ENCODE measurements around the gene PRDM16.

The PRDM16 gene

DNA sequence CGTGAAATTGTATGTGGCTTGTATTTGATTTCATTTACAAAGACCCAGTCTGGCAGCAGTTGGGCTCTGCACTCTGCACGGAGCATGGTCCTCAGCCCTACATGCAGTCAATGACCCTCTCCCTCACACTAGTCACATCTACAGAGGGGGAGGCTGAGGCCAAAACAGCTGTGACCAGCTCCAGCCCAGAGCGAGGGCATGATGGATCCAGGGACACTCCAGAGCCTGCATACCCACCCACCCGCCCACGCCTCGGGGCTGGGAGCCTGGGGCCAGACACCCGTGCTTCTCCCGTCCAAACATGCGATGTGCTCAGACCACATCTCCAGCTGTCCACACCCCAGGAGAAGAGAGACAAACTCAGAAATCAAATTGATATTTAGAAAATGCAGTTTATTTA is 14.0 kb upstream of the PRDM16 start:
- DNase-seq, result no peak

DNA sequence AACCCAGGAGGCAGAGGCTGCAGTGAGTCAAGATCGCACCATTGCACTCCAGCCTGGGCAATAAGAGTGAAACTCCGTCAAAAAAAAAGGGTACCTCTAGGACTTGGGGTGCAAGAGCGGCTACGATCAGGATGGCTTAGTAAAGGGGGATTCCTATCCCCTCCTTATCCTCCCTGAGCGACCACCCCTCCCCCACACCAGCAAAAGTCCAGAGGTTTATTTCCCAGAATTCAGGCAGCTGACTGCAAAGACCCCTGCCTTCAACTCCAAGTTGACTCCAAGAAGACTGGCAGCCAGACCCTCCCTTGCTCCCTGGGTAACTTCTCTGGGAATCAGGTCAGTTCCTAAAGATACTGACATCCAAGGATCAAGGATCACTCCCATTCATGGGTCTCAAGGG is 12.4 kb upstream of the PRDM16 start:
- no peak for DNase-seq

DNA sequence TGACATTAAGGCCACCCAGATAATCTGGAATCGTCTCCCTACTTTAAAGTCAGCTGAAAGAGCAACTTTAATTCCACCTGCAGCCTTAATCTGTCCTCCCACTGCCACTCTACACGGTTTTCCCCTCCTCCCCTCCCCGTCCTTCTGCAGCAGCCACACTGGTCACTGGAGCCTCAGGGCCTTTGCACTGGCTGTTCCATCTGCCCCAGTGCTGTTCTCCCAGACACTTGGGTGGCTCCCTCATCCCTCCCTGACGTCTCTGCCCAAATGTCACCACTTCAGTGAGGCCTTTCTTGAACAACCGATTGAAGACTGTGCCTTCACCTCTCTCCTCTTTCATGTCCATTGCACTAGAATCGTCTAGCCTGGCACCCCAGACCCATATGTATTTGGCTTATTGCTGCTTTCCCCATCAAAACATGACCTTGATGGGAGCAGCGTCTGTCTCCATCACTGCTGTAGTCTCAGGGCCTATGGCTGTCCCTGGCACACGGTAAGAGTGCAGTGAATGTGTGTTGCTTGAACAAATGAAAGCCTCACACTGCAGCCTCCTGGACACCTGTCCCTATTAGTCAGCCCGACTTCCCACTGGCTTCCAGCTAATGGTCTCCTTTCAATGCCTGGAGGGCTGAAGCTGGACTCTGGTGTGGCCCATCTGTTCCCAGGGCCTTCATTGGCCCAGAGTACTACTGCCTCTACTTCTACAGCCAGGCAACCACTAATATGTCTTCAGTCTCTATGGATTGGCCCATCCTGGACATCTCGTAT is 10.6 kb upstream of the PRDM16 start:
- no peak for DNase-seq

- DNase-seq, result no peak
Observed at GRCh38 chr1:3060127-3060526, 8.9 kb upstream of the PRDM16 start.

DNA sequence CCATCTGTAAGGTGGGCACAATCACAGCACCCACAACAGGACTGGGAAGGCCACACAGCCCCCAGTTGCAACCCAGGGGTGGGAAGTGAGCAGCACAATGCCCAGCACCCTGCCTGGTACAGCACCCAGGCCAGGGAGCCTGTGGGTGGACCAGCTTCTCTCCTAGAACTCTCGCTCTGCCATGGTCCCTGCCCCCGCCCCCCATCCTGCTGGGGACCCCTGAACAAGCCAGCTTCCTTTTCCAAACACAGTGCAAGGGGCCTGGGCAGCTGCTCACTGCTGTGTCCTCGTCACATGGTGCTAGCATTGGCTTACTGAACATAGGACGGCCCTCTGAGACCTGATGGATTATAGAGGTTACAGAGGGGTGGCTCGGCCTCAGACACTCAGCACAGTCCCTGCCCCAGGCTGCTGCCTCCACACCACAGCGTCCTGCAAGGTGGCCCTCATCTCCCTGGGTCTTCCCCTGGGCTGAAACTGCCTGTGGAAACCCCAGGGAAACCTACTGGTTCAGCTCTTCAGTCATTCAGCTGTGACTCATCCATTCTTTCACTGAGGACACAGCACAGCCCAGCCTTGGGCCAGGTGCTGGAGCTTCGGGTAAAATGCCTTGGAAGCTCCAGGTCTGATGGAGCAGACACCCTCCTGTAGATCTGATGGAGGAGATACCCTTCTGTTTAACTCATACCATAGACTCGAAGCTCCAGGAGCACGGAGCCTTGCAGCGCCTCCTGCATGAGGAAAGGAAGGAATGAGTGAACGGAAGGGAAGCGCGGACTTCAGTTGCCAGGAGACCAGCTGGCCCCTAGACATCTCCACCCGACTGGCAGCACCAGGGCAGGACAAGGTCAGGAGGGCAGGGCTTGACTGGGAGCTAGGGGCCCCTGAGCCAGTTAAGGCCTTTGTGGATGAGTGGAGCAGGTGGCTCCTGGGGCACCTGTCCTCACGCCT is 8.1 kb upstream of the PRDM16 start:
- DNase-seq, result no peak

- DNase-seq, result no peak
Observed at GRCh38 chr1:3061566-3061965, 7.4 kb upstream of the PRDM16 start.

GRCh38 chr1:3061981-3062615 is 6.9 kb upstream of the PRDM16 start:
- no peak for DNase-seq

- DNase-seq, result no peak
Observed at GRCh38 chr1:3062616-3063378, 6.2 kb upstream of the PRDM16 start.

GRCh38 chr1:3063379-3064295 is 5.4 kb upstream of the PRDM16 start:
- no peak for DNase-seq

GRCh38 chr1:3064296-3064850 is 4.6 kb upstream of the PRDM16 start:
- no peak for DNase-seq

DNA sequence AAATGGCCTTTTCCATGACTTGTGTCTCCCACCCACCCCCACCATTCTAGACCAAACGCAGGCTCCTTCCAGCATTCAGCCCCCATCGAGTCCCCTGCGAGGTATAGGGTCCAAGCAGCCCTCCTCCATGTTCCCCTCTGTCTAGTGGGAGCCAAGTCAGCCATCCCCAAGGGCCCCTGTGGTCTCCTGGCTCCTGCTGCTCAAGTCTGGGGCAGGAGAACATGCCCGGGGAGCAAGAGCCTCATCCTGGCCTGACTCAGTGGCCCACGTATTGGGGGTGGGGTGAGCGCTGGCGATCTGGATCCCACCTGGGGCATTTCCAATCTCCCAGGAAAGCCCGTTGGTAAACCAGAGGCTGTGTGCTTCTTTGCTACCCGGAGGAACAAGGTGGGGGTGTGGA is 4.1 kb upstream of the PRDM16 start:
- DNase-seq, result no peak

DNA sequence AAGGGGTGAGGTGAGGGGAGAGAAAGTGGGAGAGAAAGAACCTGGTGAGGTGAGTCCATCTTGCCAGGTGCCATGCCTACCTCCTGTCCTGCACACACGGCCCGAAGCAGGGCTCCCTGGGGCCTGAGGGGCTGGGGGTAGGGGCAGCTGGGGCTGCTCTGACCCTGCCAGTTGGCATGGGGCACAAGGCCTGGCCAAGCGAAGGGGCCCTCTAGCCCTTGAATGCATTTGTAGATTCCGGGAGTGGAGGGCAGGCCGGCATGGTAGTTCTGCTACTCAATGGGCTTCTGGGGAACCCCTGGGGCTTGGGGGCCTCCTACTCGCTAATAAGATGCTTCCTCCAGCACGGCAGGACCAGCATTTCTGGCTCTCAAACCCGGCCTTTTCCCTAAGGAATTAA is 3.6 kb upstream of the PRDM16 start:
- no peak for DNase-seq

DNA sequence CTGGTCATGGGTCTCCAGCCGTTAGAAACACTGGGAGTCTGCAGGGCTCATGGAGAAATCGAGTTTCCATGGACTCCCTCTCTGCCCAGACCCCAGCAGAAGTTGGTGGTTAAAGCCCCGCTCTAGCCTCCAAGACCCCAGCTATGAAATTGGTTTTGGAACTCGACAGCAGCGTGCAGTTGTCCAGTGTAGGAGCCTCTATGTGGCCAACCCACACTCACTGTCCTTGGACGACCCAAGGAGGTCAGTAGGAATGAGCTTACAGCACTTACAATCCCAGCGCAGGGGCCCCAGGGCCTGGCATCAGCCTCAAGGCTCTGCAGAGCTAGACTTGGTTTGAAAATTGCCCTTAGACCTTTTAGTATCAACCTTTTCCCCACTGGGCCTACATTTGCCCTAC is 3.2 kb upstream of the PRDM16 start:
- no peak for DNase-seq

DNA sequence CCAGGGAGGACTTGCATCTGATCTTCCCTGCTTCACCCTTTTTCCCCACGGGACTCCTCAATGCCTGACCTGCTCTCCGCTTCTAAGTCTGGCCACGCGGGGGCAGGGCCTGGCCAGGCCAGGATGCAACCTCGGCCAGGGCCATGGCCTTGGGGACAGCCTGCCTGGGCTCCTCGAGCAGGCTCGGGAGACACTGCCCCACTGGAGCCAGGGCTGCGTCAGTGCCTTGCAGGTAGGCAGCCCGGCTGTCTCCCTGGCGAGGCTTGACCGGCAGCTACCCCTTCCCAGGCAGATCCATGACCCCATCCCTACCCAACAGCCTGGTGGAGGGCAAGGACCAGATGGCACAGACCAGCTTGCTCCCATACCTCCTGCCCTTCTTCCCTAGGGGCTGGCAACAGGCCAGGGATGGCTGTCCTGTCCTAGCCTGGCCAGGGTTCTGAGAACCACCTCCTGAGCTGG is 2.7 kb upstream of the PRDM16 start:
- no peak for DNase-seq

DNA sequence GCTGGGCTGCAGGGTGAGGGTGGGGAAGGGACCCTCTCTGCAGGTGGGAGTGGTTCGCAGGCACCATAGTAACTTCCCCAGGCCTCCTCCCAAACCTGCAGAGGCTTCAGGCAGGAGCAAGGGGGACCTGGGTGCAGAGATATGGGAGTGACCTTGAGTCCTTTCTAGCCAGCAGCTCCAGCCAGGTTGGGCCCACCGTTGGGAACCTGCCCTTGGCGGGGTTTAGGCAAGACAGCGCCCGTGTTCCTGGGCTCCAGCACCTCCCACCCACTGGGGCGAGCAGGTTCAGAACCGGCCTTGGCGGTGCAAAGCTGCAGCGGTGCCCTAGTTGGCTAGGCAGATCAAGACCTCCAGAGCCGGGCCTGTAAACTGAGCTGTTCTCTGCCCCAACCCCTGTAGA is 2.2 kb upstream of the PRDM16 start:
- DNase-seq, result no peak

DNA sequence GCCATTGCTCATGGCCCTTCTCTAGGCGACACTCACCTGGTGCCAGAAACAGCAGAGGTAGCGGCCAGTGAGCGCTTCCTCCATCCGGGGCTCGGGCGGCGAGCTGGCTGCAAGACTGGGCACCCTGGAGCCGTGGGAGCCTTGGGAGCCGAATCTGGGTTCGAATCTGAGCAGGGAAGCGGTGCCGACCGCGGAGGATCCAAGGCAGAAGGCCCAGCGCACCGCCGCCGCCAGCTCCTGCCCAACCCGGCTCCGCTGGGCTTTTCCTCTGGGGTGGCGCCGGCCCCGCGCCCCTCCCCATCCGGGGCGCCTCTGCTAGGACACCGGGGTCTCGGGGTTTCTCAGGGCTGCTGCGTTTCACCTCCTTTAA is 1.7 kb upstream of the PRDM16 start:
- no peak for DNase-seq

GRCh38 chr1:3067671-3068563 is 1.1 kb upstream of the PRDM16 start:
- no peak for DNase-seq

DNA sequence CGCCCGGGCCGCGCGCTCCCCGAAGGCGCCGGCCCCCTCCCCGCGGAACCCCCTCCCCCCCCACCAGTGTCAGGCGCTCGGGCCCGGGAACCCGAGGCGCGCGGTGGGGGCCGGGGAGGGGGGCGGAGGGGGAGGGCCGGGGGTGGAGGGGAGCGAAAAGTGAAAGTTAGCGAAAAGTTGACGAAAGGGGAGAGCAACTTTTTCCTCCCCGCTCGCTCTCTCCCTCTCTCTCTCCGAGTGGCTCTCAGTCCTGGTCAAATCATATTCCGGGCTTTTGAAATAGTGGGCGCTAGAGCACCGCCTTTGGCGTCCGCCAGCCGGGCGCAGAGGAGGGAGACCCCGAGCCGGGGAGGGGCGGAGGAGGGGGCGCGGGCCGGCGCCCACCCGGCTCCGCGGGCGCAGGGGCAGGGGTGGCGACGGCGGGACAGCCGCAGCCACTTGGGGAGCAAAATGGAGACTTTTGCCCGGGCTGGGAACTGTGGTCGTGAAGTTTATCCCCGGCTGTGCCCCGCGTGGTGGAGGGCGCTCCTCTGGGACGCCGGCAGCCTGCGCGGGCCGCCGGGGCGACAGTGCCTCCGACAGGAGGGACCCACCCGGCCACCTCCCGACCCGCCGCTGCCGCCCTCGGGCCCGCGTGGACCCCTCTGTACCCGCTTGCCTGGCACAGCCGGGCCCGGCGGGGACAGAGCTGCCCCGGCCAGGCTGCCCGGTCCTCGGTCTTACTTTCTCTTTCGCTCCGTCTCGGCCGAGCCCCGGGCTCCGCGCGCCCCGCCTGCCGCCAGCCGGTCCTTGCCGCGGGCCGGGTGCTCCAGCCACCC is 697 bp downstream of the PRDM16 start:
- DNase-seq, result no peak

GRCh38 chr1:3070309-3070643 is 1.3 kb downstream of the PRDM16 start:
- no peak for DNase-seq

Data from stimulated activated CD4-positive, alpha-beta T cell treated with anti-CD3 and anti-CD28 coated beads, Interleukin-12 subunit alpha, Interleukin-12 subunit beta, amount 100 ng/mL, for 4 hours (primary cell).